DMS53 (cell line): ENCODE results near the gene TXK.

Experiments used
- DNase-seq: peaks from one replicate; lab custom pipeline; 2025; lab: John Stamatoyannopoulos, UW

TXK gene

DNA sequence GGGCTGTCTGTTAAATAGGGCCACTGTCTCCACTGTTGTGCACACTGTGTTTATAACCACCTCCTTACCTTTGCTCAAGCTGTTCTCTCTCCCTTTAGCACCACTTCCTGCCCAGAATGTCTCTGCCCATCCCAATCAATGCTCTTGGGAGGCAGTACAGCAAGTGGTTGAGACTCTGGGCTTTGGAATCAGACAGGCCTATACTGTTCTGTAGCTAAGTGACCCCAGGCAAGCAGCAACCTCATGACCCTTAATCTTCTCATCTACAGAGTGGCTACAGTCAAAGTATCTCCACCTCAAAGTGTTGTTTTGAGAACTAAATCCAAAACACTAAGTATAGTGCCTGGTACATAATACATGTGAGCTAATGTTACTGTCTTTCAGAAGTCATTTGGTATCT is 3.8 kb upstream of the TXK start:
- DNase-seq: no peak

GRCh38 chr4:48133669-48134068 is 381 bp downstream of the TXK start:
- no peak for DNase-seq

DNA sequence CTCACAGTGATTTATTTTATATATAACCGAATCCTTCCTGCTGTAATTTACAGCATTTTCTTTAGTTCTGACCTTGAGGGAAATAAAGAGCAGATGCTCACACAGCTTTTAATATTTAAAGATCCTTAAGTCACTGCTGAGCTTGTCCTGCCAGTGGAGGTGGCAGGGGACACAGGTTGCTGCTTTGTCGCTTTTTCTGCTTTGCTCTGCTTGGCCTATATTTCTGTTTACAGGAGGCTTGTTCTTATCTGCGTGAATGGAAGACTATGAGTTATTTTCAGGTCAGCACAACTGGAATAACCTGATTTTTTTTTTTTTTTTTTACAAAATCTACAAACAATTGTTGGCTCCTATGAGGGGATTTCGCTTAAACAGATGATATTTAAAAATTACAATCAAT is 2.3 kb downstream of the TXK start:
- DNase-seq: peak; percentile 30

GRCh38 chr4:48130100-48130499 is 4.0 kb downstream of the TXK start:
- DNase-seq: no peak

GRCh38 chr4:48129307-48130014 is 4.6 kb downstream of the TXK start:
- DNase-seq: no peak

GRCh38 chr4:48127682-48128404 is 6.2 kb downstream of the TXK start:
- peak; percentile 87 for DNase-seq

DNA sequence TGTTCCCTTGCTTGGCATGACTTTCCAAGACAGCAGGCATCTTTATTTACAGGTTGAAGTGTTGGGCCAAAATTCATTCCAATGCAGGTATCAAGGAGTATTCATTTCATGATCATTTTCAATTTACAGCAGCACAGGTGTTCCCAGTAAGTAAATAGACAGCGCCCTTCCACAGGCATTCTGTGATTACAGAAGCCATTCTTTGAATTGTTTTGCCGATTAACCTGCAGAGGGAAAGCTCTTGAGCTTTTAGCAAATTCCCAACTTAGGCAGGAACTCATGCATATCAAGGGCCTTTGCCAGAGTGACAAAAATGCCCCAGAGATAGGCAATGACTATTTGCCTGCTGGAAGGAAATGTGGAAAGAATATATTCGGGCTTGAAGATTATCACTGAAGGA is 6.8 kb downstream of the TXK start:
- DNase-seq: peak; percentile 49

- no peak for DNase-seq
Measured at GRCh38 chr4:48126621-48127020, 7.4 kb downstream of the TXK start.

DNA sequence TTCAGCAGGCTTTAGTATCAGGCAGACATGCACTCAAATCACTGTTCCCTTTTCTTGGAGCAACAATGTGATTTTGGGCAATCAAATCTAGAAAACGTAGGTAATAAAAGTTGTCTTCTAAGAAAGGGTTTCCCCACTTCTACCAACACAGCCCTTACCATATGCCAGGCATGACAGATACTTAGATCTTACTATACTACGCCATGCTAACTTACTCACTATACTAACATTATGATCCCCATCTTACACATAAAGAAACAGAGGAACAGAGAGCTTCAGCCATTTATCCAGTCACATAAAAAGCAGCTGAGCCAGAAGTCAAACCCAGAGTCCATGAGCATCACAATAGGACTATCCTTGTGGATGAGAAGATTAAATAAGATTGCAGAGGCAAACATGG is 9.2 kb downstream of the TXK start:
- no peak for DNase-seq

GRCh38 chr4:48122756-48123155 is 11.3 kb downstream of the TXK start:
- DNase-seq: peak; percentile 30

DNA sequence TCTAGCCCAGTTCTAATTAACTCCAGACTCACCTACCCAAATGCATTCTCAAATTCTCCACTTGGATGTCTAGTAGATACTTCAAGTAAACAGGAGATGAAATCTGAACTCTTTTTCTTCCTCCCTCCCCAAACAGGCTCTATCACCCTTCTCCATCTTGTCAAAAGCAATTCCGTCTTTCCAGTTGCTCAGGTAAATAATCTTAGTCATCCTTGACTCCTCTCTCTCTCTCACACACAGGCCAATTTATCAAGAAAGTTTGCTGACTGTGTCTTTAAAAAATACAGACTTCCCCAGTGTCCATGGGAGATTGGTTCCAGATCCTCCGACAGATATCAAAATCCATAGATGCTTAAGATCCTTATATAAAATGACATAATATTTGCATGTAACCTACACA is 12.9 kb downstream of the TXK start:
- DNase-seq: no peak

DNA sequence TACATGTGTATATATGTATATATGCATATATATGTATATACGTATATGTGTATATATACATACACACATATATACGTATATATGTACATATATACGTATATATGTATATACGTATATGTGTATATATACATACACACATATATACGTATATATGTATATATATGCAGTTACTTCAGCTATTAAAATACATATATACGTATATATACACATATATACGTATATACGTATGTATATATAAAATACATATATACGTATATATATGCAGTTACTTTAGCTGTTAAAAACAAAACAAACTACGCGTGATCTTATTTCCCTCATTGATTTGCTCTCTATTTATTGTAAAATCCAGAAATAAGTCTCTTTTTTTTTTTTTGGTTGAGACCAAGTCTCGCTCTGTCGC is 13.9 kb downstream of the TXK start:
- DNase-seq: no peak

DNA sequence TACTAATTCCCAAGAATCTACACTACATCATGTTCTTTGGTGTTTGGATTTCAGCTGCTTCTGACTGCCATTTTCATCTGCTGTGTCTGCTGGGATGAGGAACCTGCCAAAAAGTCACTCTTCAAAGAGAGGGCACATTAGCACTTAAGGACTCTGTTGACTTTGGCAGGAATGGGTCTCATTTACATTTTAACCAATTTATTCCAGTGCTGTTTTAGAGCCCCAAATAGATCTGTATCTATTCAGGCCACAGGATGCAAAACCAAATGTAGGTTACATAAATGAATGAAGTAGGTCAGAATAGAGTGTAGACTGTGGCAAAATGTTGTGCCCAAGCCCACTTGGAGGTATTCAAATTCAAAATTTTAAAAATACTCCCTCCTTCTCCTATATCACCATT is 14.4 kb downstream of the TXK start:
- DNase-seq: no peak

- no peak for DNase-seq
Measured at GRCh38 chr4:48118081-48118480, 16.0 kb downstream of the TXK start.

- DNase-seq: no peak
Measured at GRCh38 chr4:48116582-48116981, 17.5 kb downstream of the TXK start.

DNA sequence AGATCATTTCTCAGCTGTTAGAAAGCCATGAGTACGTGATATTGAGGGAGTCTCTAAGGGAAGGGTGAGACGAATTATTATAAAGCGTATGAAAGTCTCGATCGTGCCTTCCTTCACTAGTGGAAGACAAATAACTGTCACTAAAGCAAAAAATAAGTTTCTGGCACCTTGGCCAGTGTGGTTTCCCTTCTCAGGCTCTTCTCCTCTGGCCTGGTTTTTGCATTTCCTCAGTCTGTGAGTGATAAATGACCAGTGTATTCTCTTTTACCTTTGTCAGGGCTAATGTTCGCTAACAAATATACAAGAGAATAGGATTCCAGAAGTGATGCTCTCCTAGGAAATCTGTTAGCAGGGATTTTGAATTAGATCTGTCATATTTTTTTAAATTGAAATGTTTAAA is 19.6 kb downstream of the TXK start:
- no peak for DNase-seq

DNA sequence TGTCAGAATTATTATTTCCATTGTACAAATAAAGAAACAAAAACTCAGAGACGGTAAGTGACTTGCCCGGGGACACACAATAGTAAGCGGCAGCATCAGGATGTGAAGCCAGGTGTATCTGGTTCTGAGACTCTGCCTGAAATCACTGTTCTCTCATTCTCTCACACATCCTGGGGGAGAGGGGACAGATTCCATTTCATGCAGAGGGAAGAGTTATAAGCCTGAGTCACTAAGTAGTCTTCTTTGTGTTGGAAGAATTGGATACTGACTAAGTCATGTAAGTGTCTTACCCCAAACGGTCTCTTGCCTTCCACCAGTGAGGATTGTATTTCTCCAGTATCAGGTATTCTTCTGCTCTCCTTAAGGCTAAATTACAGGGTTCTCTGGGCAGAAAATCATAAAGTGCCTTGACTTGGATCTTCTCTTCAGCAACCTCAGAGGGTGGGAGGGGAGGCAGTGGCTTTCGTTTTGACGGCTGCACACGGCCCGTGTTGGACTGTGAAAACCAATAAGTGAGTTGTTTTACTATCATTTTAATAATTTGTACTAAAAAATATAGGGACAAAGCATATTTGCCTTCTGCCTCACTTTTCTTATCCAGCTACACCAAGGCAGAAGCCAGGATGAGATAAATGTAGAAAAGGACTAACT is 21.9 kb downstream of the TXK start:
- DNase-seq: no peak

DNA sequence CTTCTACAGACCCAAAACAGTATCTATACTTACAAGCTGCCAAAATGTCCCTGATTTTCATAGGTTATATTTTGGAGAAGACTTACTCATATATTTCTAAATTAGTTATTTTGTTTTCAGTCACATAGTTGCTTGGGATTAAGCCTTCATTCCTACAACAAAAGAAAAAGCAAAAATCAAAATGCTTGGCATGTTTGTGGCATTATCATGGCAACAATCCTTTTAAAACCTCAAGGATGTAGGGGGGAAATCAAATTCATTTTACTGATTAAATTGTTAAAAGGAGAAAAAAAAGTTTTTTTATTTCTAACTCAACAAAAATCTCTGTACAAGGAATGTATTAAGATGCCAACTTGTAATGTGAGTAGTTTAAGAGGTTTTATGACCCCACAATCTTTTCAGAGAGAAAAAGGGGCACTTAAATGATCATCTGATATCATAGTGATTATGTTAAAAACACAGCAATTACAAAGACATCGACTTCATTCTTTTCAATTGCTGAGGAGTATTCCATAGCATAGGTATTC is 23.5 kb downstream of the TXK start:
- DNase-seq: no peak

DNA sequence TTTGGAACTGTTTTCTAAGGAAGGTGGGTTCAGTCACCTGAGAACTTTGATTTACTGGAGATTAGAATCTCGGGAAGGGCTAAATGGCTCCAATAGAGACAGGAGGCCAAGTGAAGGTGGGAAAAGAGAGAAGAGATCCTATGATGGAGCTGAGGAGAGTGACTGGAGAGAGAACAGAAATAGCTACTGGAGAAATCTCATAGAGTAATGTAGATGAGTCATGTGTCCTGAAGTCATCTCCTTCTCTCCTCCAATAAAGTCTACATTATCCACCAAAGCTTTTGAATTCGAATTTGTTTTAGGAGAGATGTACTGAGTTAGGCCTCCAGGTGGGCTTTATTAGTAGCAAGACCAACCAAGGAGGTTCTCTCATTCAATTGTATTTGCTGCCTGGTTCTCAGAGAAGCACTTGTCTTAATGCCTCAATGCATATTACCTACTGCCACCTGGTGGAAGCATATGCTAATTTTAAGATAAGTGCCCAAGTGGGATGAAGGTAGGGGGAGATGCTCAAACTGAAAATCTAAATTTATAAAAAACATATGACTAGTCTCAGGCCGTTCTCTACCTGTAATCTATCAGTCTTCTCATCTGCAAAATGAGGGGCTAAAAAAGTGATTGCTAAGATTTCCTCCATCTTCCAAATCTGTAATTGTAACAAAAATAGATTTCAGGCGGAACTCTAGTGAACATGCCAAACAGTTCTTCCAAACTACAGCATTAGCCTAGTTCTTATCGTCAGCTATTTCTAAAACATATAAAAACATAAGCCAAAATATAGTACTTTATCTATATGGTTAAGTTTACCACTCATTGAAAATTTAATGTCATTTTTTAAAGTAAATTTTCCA is 24.4 kb downstream of the TXK start:
- peak; percentile 86 for DNase-seq

GRCh38 chr4:48108309-48109073 is 25.6 kb downstream of the TXK start:
- no peak for DNase-seq

DNA sequence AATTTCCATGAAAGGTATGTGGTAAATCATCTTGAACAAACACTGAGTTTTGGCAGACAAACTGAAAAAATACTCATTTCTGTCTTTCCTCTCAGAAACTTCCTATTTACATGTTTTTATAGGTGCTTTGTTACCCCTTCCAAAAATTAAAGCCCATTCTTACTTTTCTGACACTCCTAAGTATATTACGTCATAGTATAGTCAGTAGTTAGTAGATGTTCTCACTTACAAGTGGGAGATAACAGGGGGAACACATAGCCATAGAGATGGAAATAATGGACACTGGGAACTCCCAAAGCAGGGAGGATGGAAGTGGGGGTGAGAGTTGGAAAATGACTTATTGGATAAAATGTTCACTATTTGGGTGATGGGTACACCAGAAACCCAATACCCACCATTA is 28.8 kb downstream of the TXK start:
- DNase-seq: no peak
